Neuronal stem cell (in vitro differentiated cells): Measurements from ENCODE around the gene AFF4.

ENCODE experiments used
- DNase-seq: peaks from one replicate; pipeline ENCODE4 v3.0.0-alpha.2; 2013; ENCODE audit warnings: low spot score
- H2AFZ ChIP-seq: one replicate; pipeline ENCODE4 v1.6.1; 2013; ENCODE audit warnings: mild to moderate bottlenecking, low read length, inconsistent platforms
- H2AK5ac ChIP-seq: 2 replicates; pipeline ENCODE4 v1.6.1; 2013; ENCODE audit warnings: low read depth, mild to moderate bottlenecking, inconsistent platforms, low read length, moderate library complexity, mixed read lengths
- H2BK120ac ChIP-seq: 2 replicates; pipeline ENCODE4 v1.6.1; 2013; ENCODE audit warnings: low read depth, mild to moderate bottlenecking, inconsistent platforms, low read length, moderate library complexity, mixed read lengths
- H2BK12ac ChIP-seq: one replicate; pipeline ENCODE4 v1.6.1; 2013; ENCODE audit warnings: low read length, inconsistent platforms
- H2BK15ac ChIP-seq: 2 replicates; pipeline ENCODE4 v1.6.1; 2013; ENCODE audit warnings: mild to moderate bottlenecking, low read length, inconsistent platforms, mixed read lengths
- H2BK5ac ChIP-seq: one replicate; pipeline ENCODE4 v1.6.1; 2013; ENCODE audit warnings: inconsistent platforms, mild to moderate bottlenecking, low read length, moderate library complexity
- H3K14ac ChIP-seq: one replicate; pipeline ENCODE4 v1.6.1; 2013; ENCODE audit warnings: low read length, inconsistent platforms
- H3K18ac ChIP-seq: 2 replicates; pipeline ENCODE4 v1.6.1; 2013; ENCODE audit warnings: low read length, inconsistent platforms
- H3K23ac ChIP-seq: 2 replicates; pipeline ENCODE4 v1.6.1; 2013; ENCODE audit warnings: low read depth, mild to moderate bottlenecking, mixed read lengths, low read length, inconsistent platforms; ENCODE audit not compliant: poor library complexity
- H3K27ac ChIP-seq: replicated peaks from 3 replicates; pipeline ENCODE4 v1.5.1; 2013; ENCODE audit warnings: low read length, inconsistent platforms
- H3K27me3 ChIP-seq, 3 experiments: 2 replicates each; pipeline ENCODE4 v1.6.1; 2013; ENCODE audit warnings: low read length in 3 of 3, mild to moderate bottlenecking in 2 of 3, inconsistent platforms in 1 of 3, low read depth in 1 of 3, mixed read lengths in 1 of 3, moderate library complexity in 1 of 3; ENCODE audit not compliant: control insufficient read depth in 3 of 3, insufficient read depth in 3 of 3
- H3K36me3 ChIP-seq, 2 donors: replicated peaks in 1 of 2; 2 replicates each; pipeline ENCODE4 v1.6.1; 2013; ENCODE audit warnings: low read length in 2 of 2; ENCODE audit not compliant: control insufficient read depth in 2 of 2, insufficient read depth in 2 of 2
- H3K4ac ChIP-seq: 2 replicates; pipeline ENCODE4 v1.6.1; 2013; ENCODE audit warnings: inconsistent platforms, mild to moderate bottlenecking, low read length, moderate library complexity
- H3K4me1 ChIP-seq, 2 donors: 1 replicate in 1 of 2; 2 replicates in 1 of 2; pipeline ENCODE4 v1.6.1; 2013; ENCODE audit warnings: low read length in 2 of 2, low read depth in 1 of 2; ENCODE audit not compliant: control insufficient read depth in 2 of 2, insufficient read depth in 1 of 2
- H3K4me2 ChIP-seq: one replicate; pipeline ENCODE4 v1.6.1; 2013; ENCODE audit warnings: mild to moderate bottlenecking, low read length, inconsistent platforms; ENCODE audit not compliant: insufficient read depth, poor library complexity, severe bottlenecking
- H3K4me3 ChIP-seq, 2 donors: 2 replicates each; pipeline ENCODE4 v1.5.1; 2013; ENCODE audit warnings: low read length in 2 of 2, mild to moderate bottlenecking in 2 of 2, inconsistent platforms in 1 of 2, moderate library complexity in 1 of 2
- H3K79me1 ChIP-seq: one replicate; pipeline ENCODE4 v1.6.1; 2013; ENCODE audit warnings: low read depth, mild to moderate bottlenecking, inconsistent platforms, low read length, moderate library complexity
- H3K9ac ChIP-seq: one replicate; pipeline ENCODE4 v1.6.1; 2013; ENCODE audit warnings: mild to moderate bottlenecking, low read depth, low read length, inconsistent platforms; ENCODE audit not compliant: poor library complexity
- H3K9me3 ChIP-seq, 2 donors: replicated peaks in 1 of 2; 2 replicates each; pipeline versions ENCODE3 to v1.6.1; 2013; ENCODE audit warnings: low read length in 2 of 2, mild to moderate bottlenecking in 2 of 2, inconsistent platforms in 1 of 2, low read depth in 1 of 2, mixed read lengths in 1 of 2, moderate library complexity in 1 of 2; ENCODE audit not compliant: control insufficient read depth in 2 of 2, insufficient read depth in 1 of 2
- H4K8ac ChIP-seq: one replicate; pipeline ENCODE4 v1.6.1; 2013; ENCODE audit warnings: low read depth, mild to moderate bottlenecking, inconsistent platforms, low read length, moderate library complexity
- H4K91ac ChIP-seq: one replicate; pipeline ENCODE4 v1.6.1; 2013; ENCODE audit warnings: low read length, low read depth, mild to moderate bottlenecking, inconsistent platforms; ENCODE audit not compliant: poor library complexity
- WGBS, 2 donors: extraction: QIAGEN DNeasy Blood & Tissue Kit; methylation state at CpG; one replicate each; pipeline ENCODE4 v1.1.7; 2013; ENCODE audit warnings: missing lambda C conversion rate in 2 of 2, mixed read lengths in 1 of 2; ENCODE audit not compliant: insufficient read length in 2 of 2, insufficient replicate concordance in 1 of 2; ENCODE audit errors: extremely low coverage in 2 of 2; 5-methylcytosine and 5-hydroxymethylcytosine counted together

AFF4 gene

GRCh38 chr5:132909702-132910101 lies 53.7 kb downstream of the AFF4 start:
- WGBS, 2 donors: no CpG with 5 or more reads among the region's 1 CpG
- DNase-seq: no peak
- H3K4me1 ChIP-seq: no peaks in the 10 kb centered on the region

DNA sequence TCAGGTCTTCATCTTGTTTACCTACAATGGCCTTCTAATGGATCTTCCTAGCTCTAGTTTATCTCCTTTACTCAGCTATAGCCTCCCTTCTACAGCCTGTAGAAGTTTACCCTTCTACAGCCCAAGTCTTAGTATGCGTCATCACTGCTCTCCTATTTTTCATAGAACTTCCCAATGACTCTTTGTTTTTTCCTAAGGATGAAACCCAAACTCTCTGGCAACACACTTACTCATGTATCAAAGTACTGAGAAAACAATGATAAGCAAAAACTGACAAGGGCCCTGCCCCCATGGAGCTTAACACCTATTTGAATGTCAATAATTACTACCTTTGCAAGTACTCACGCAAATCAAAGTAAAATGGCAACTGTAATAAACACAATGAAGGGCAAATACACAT lies 56.3 kb downstream of the AFF4 start:
- H2BK12ac ChIP-seq: no peak overlapping the region
- no peak overlapping the region for H2AK5ac ChIP-seq
- H3K36me3 ChIP-seq: peaks cover 0 to 66% of the 10 kb centered on the region in 2 donors
- no peak overlapping the region for H3K18ac ChIP-seq
- no peak overlapping the region for H2BK120ac ChIP-seq
- no peaks in the 10 kb centered on the region for H3K79me1 ChIP-seq
- no peak overlapping the region for H2BK15ac ChIP-seq
- no peak overlapping the region for H3K4me2 ChIP-seq
- H3K9me3 ChIP-seq: no peaks in the 10 kb centered on the region
- H3K14ac ChIP-seq: no peak overlapping the region
- no peak overlapping the region for H4K8ac ChIP-seq
- no peak overlapping the region for H3K4me3 ChIP-seq
- H4K91ac ChIP-seq: no peak overlapping the region
- H3K9ac ChIP-seq: no peak overlapping the region
- H3K27me3 ChIP-seq: no peaks in the 10 kb centered on the region
- H3K27ac ChIP-seq: no peak overlapping the region
- no peak overlapping the region for H3K4ac ChIP-seq
- H3K23ac ChIP-seq: no peak overlapping the region
- H2AFZ ChIP-seq: no peak overlapping the region
- DNase-seq: no peak
- H2BK5ac ChIP-seq: no peak overlapping the region
- no peaks in the 10 kb centered on the region for H3K4me1 ChIP-seq
- no CpG with 5 or more reads among the region's 2 CpGs for WGBS, 2 donors

More at GRCh38 chr5:132909702-132910101, 53.7 kb downstream of the AFF4 start:
- Histone ChIP-seq H3K79me1 (no peaks in the 10 kb centered on the region), H2AFZ (no peak overlapping the region), H3K9me3 (no peaks in the 10 kb centered on the region), H3K18ac (no peak overlapping the region), H3K4me3 (no peak overlapping the region), H4K8ac (no peak overlapping the region), H2BK120ac (no peak overlapping the region), H3K27me3 (no peaks in the 10 kb centered on the region), H3K14ac (no peak overlapping the region), H2BK12ac (no peak overlapping the region), H3K23ac (no peak overlapping the region), H3K27ac (no peak overlapping the region), H2AK5ac (no peak overlapping the region), H3K4me2 (no peak overlapping the region), H3K9ac (no peak overlapping the region), H2BK5ac (no peak overlapping the region), H4K91ac (no peak overlapping the region), H3K36me3 (peaks cover 4 to 63% of the 10 kb centered on the region in 2 donors), H2BK15ac (no peak overlapping the region), H3K4ac (no peak overlapping the region)

- Histone ChIP-seq H3K9me3 (no peaks in the 10 kb centered on the region), H3K4me1 (no peaks in the 10 kb centered on the region), H3K9ac (no peak overlapping the region), H2BK120ac (no peak overlapping the region), H3K27ac (no peak overlapping the region), H2AK5ac (no peak overlapping the region), H2AFZ (no peak overlapping the region), H3K36me3 (peaks cover 0 to 66% of the 10 kb centered on the region in 2 donors), H3K14ac (no peak overlapping the region), H4K91ac (no peak overlapping the region), H3K4me2 (no peak overlapping the region), H3K4ac (no peak overlapping the region), H2BK5ac (no peak overlapping the region), H3K18ac (no peak overlapping the region), H2BK15ac (no peak overlapping the region), H2BK12ac (no peak overlapping the region), H3K79me1 (no peaks in the 10 kb centered on the region), H3K27me3 (no peaks in the 10 kb centered on the region), H4K8ac (no peak overlapping the region), H3K4me3 (no peak overlapping the region), H3K23ac (no peak overlapping the region)
- WGBS, 2 donors: no CpG with 5 or more reads among the region's 2 CpGs
- DNase-seq: no peak
These were observed 57.5 kb downstream of the AFF4 start for GRCh38 chr5:132905938-132906337.

- no peaks in the 10 kb centered on the region for H3K4me1 ChIP-seq
- no peak overlapping the region for H2BK15ac ChIP-seq
- no peak overlapping the region for H3K4me3 ChIP-seq
- H2AFZ ChIP-seq: no peak overlapping the region
- H2AK5ac ChIP-seq: no peak overlapping the region
- no peak overlapping the region for H3K9ac ChIP-seq
- no peak overlapping the region for H3K4ac ChIP-seq
- no peak overlapping the region for H2BK5ac ChIP-seq
- H3K14ac ChIP-seq: no peak overlapping the region
- no peak overlapping the region for H2BK120ac ChIP-seq
- H3K79me1 ChIP-seq: no peaks in the 10 kb centered on the region
- no peaks in the 10 kb centered on the region for H3K27me3 ChIP-seq
- no peak overlapping the region for H2BK12ac ChIP-seq
- H3K36me3 ChIP-seq: peaks cover 7 to 76% of the 10 kb centered on the region in 2 donors
- no peak overlapping the region for H4K91ac ChIP-seq
- H3K27ac ChIP-seq: no peak overlapping the region
- no peaks in the 10 kb centered on the region for H3K9me3 ChIP-seq
- no peak for DNase-seq
- no peak overlapping the region for H4K8ac ChIP-seq
- WGBS, 2 donors: no CpG with 5 or more reads among the region's 3 CpGs
- no peak overlapping the region for H3K4me2 ChIP-seq
- H3K23ac ChIP-seq: no peak overlapping the region
- H3K18ac ChIP-seq: no peak overlapping the region
These were observed 61.7 kb downstream of the AFF4 start for GRCh38 chr5:132901730-132902129.
